Measurements from ENCODE around the gene DDN.

DNA sequence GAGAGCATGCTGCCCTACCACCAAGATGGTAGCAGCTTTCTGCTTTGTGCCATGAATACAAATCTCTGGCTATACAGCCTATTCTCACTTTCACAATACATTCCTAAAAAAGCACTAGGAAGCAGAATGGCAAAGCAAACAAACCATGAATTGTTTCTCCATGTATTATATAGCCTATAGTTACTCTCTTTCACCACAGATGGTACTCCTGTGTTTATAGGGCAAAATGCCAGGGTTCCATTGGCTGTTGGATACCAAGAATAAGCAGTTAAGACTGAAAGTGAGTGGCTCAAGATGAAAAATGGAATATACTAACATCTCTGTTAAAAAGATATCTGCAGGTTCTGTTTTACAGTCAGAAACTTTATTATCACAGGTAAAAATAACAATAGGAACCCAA, 53.0 kb downstream of the DDN start:
- TF ChIP-seq, protein P1, sequence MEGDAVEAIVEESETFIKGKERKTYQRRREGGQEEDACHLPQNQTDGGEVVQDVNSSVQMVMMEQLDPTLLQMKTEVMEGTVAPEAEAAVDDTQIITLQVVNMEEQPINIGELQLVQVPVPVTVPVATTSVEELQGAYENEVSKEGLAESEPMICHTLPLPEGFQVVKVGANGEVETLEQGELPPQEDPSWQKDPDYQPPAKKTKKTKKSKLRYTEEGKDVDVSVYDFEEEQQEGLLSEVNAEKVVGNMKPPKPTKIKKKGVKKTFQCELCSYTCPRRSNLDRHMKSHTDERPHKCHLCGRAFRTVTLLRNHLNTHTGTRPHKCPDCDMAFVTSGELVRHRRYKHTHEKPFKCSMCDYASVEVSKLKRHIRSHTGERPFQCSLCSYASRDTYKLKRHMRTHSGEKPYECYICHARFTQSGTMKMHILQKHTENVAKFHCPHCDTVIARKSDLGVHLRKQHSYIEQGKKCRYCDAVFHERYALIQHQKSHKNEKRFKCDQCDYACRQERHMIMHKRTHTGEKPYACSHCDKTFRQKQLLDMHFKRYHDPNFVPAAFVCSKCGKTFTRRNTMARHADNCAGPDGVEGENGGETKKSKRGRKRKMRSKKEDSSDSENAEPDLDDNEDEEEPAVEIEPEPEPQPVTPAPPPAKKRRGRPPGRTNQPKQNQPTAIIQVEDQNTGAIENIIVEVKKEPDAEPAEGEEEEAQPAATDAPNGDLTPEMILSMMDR (IDR thresholded peaks at IDR 0.05; ENCODE audit: insufficient read depth, low read length): no peak
- TF ChIP-seq GABPA (IDR thresholded peaks at IDR 0.05; ENCODE audit: low read depth): no peak
- no peak for TF ChIP-seq POLR2AphosphoS5 (IDR thresholded peaks at IDR 0.05; ENCODE audit: low read depth)
- no peak for TF ChIP-seq SPI1 (IDR thresholded peaks at IDR 0.05; ENCODE audit: borderline replicate concordance, low read depth)
- TF ChIP-seq, protein P2, sequence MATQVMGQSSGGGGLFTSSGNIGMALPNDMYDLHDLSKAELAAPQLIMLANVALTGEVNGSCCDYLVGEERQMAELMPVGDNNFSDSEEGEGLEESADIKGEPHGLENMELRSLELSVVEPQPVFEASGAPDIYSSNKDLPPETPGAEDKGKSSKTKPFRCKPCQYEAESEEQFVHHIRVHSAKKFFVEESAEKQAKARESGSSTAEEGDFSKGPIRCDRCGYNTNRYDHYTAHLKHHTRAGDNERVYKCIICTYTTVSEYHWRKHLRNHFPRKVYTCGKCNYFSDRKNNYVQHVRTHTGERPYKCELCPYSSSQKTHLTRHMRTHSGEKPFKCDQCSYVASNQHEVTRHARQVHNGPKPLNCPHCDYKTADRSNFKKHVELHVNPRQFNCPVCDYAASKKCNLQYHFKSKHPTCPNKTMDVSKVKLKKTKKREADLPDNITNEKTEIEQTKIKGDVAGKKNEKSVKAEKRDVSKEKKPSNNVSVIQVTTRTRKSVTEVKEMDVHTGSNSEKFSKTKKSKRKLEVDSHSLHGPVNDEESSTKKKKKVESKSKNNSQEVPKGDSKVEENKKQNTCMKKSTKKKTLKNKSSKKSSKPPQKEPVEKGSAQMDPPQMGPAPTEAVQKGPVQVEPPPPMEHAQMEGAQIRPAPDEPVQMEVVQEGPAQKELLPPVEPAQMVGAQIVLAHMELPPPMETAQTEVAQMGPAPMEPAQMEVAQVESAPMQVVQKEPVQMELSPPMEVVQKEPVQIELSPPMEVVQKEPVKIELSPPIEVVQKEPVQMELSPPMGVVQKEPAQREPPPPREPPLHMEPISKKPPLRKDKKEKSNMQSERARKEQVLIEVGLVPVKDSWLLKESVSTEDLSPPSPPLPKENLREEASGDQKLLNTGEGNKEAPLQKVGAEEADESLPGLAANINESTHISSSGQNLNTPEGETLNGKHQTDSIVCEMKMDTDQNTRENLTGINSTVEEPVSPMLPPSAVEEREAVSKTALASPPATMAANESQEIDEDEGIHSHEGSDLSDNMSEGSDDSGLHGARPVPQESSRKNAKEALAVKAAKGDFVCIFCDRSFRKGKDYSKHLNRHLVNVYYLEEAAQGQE (IDR thresholded peaks at IDR 0.05; ENCODE audit: insufficient replicate concordance, low read depth): no peak
